Activated B cell treated with CpG ODN at 0.5 μM for 24 hours (primary cell): ENCODE data around the gene PCDHA11. TPM values are rescaled to one million over a fixed set of nuclear protein-coding genes. Genes with fewer than 3 reads are reported as not detected.
"Not testable (repeated sequence)": the region's sequence is repeated elsewhere in the genome, so short reads cannot be mapped to it uniquely, and the experiment has no call there.

Source experiments
- ATAC-seq: fragments of 200-7000 bp; cut with Tn5 transposase; one replicate; pipeline ENCODE4 v1.10.0; 2021; ENCODE audit warnings: low read depth, mild to moderate bottlenecking, moderate library complexity
- CTCF ChIA-PET: fragments of 350-600 bp; sonication (Branson Sonifier 250); formaldehyde crosslinking; loops from one replicate; lab custom pipeline; 2021; ENCODE audit warnings: antibody characterized with exemption; lab: Charles Lee
- POLR2A ChIA-PET: fragments of 350-600 bp; sonication (Branson Sonifier 250); formaldehyde crosslinking; loops from one replicate; lab custom pipeline; 2021; ENCODE audit warnings: antibody characterized with exemption; lab: Charles Lee
- DNase-seq: peaks from one replicate; pipeline ENCODE4 v3.0.0; 2022
- H3K27ac Mint-ChIP-seq: one replicate; pipeline ENCODE4 v1.8.0; 2020; ENCODE audit warnings: mixed read lengths
- H3K27me3 Mint-ChIP-seq: one replicate; pipeline ENCODE4 v1.8.0; 2021; ENCODE audit warnings: mixed read lengths
- H3K36me3 Mint-ChIP-seq: one replicate; pipeline ENCODE4 v1.8.0; 2021; ENCODE audit warnings: low read depth, mixed read lengths
- H3K4me1 Mint-ChIP-seq: one replicate; pipeline ENCODE4 v1.8.0; 2021; ENCODE audit warnings: mixed read lengths
- H3K4me3 Mint-ChIP-seq: one replicate; pipeline ENCODE4 v1.8.0; 2020; ENCODE audit warnings: mild to moderate bottlenecking, mixed read lengths
- H3K9me3 Mint-ChIP-seq: one replicate; pipeline ENCODE4 v1.8.0; 2020; ENCODE audit warnings: mixed read lengths
- CTCF ChIP-seq: fragments of 200-600 bp; IDR thresholded peaks from one replicate; pipeline ENCODE4 v1.8.0; 2022; ENCODE audit warnings: antibody characterized with exemption, mild to moderate bottlenecking
- intact Hi-C: fragments of 100-400 bp; cut with micrococcal nuclease; formaldehyde crosslinking; loops from one replicate; pipeline ENCODE4 v1.15.1; 2024
- total RNA-seq: library from RNA; stranded (reverse); gene quantifications from 2 replicates; pipeline ENCODE4 v1.2.3, GENCODE V29; 2022

The PCDHA11 gene
- total RNA-seq, 1 donor from 2014 or later, result not detected

GRCh38 chr5:140835622-140836510, 32.9 kb upstream of the PCDHA11 start:
- ChIA-PET POLR2A (no interaction called here), CTCF (no interaction called here)
- H3K27ac Mint-ChIP-seq, result no peak overlapping the region
- ATAC-seq, result no peak
- H3K9me3 Mint-ChIP-seq, result peaks cover 4% of the 10 kb centered on the region
- no peaks in the 10 kb centered on the region for H3K36me3 Mint-ChIP-seq
- H3K27me3 Mint-ChIP-seq, result peaks cover 16% of the 10 kb centered on the region
- H3K4me1 Mint-ChIP-seq, result no peaks in the 10 kb centered on the region
- TF ChIP-seq CTCF, result no peak
- H3K4me3 Mint-ChIP-seq, result no peak overlapping the region
- DNase-seq, result no peak
- intact Hi-C loops, result no loop called here

GRCh38 chr5:140840978-140841962, 27.5 kb upstream of the PCDHA11 start, which contains the start of gene PCDHA8:
TSS of gene PCDHA8 (plus strand) at chr5:140841187. CDS start at chr5:140841322, 135 bp downstream.
- Mint-ChIP-seq H3K27me3 (peaks cover 2% of the 10 kb centered on the region), H3K27ac (no peak within 1 kb of the TSS), H3K4me3 (no peak within 1 kb of the TSS), H3K4me1 (no peaks in the 10 kb centered on the region), H3K9me3 (peaks cover 4% of the 10 kb centered on the region), H3K36me3 (no peaks in the 10 kb centered on the region)
- TF ChIP-seq CTCF, result no peak
- POLR2A ChIA-PET, result no interaction called here
- ATAC-seq (no peak), DNase-seq (no peak)
- intact Hi-C loops, result no loop called here
- CTCF ChIA-PET, result interaction anchor here (1.1 kb wide), 1 partner anchor 18 kb away, joined by 4 read pairs; no protein-coding TSS in a partner anchor

- no peak for TF ChIP-seq CTCF
- H3K4me1 Mint-ChIP-seq, result no peaks in the 10 kb centered on the region
- DNase-seq, result no peak
- peaks cover 2% of the 10 kb centered on the region for H3K27me3 Mint-ChIP-seq
- intact Hi-C loops, result no loop called here
- H3K4me3 Mint-ChIP-seq, result no peak overlapping the region
- H3K27ac Mint-ChIP-seq, result no peak overlapping the region
- ChIA-PET CTCF (no interaction called here), POLR2A (no interaction called here)
- ATAC-seq, result no peak
- H3K36me3 Mint-ChIP-seq, result no peaks in the 10 kb centered on the region
- peaks cover 4% of the 10 kb centered on the region for H3K9me3 Mint-ChIP-seq
Measured at GRCh38 chr5:140842798-140843733, 25.7 kb upstream of the PCDHA11 start.

GRCh38 chr5:140848139-140849102, 20.3 kb upstream of the PCDHA11 start, which contains the start of gene PCDHA9:
TSS of gene PCDHA9 (plus strand) at chr5:140848382. CDS start at chr5:140848496, 114 bp downstream.
- CTCF ChIA-PET, DNase-seq, H3K4me1 Mint-ChIP-seq, ATAC-seq, H3K4me3 Mint-ChIP-seq, H3K27me3 Mint-ChIP-seq, intact Hi-C loops, POLR2A ChIA-PET, H3K27ac Mint-ChIP-seq, H3K36me3 Mint-ChIP-seq, H3K9me3 Mint-ChIP-seq: not testable (repeated sequence)

GRCh38 chr5:140849831-140850634, 18.7 kb upstream of the PCDHA11 start:
- H3K4me3 Mint-ChIP-seq, POLR2A ChIA-PET, intact Hi-C loops, H3K27ac Mint-ChIP-seq, H3K36me3 Mint-ChIP-seq, ATAC-seq, CTCF ChIA-PET, H3K9me3 Mint-ChIP-seq, H3K4me1 Mint-ChIP-seq, DNase-seq, H3K27me3 Mint-ChIP-seq: not testable (repeated sequence)
